BLaER1 (cell line): ENCODE data around the gene LZTS2.

Source experiments
- H3K27ac ChIP-seq: shearing (Covaris generic); formaldehyde crosslinking; 2 replicates; pipeline ENCODE4 v1.8.1; 2022
- H3K27me3 ChIP-seq: shearing (Covaris generic); formaldehyde crosslinking; 2 replicates; pipeline ENCODE4 v1.8.1; 2022
- H3K36me3 ChIP-seq: shearing (Covaris generic); formaldehyde crosslinking; 2 replicates; pipeline ENCODE4 v1.8.1; 2022
- H3K4me1 ChIP-seq: shearing (Covaris generic); formaldehyde crosslinking; 2 replicates; pipeline ENCODE4 v1.8.1; 2022
- H3K4me2 ChIP-seq: shearing (Covaris generic); formaldehyde crosslinking; 2 replicates; pipeline ENCODE4 v1.8.1; 2022
- H3K4me3 ChIP-seq: shearing (Covaris generic); formaldehyde crosslinking; 2 replicates; pipeline ENCODE4 v1.8.1; 2022
- H3K9ac ChIP-seq: shearing (Covaris generic); formaldehyde crosslinking; 2 replicates; pipeline ENCODE4 v1.8.1; 2022
- H3K9me3 ChIP-seq: shearing (Covaris generic); formaldehyde crosslinking; 2 replicates; pipeline ENCODE4 v1.8.1; 2022
- H4K20me1 ChIP-seq: shearing (Covaris generic); formaldehyde crosslinking; 2 replicates; pipeline ENCODE4 v1.8.1; 2022
- Cebpa-rat ChIP-seq: shearing (Covaris generic); IDR thresholded peaks from 2 replicates; pipeline ENCODE4 v1.8.1; 2022

The LZTS2 gene

DNA sequence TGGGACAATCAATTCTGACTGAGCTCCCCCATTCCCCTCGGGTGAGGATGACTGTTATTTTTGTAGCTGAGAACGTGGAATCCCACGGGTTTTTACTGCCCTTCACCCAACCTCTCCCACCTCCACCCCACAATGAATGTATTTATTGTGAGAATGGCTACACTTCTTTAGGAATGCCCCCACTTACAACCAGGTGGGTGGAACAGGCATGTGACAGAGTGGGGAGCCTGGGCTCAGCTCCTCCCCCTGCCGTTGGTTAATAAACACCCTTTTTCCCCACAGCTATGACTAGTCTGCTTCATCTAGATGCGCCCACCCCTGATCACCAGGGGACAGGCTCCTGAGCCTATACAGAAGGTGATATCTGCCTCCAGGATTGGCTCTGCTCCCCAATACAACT is 14.3 kb upstream of the LZTS2 start:
- no peaks in the 10 kb centered on the region for H3K9me3 ChIP-seq
- peaks cover 49% of the 10 kb centered on the region for H4K20me1 ChIP-seq
- H3K27me3 ChIP-seq, result no peaks in the 10 kb centered on the region
- no peak overlapping the region for H3K9ac ChIP-seq
- no peak overlapping the region for H3K4me3 ChIP-seq
- no peak overlapping the region for H3K4me2 ChIP-seq
- peaks cover 76% of the 10 kb centered on the region for H3K36me3 ChIP-seq
- no peak for TF ChIP-seq Cebpa-rat
- peaks cover 45% of the 10 kb centered on the region for H3K4me1 ChIP-seq
- no peak overlapping the region for H3K27ac ChIP-seq

GRCh38 chr10:100986623-100986951 is 13.0 kb upstream of the LZTS2 start:
- Histone ChIP-seq H4K20me1 (peaks cover 62% of the 10 kb centered on the region), H3K36me3 (peaks cover 76% of the 10 kb centered on the region), H3K27ac (peak overlapping the region; percentile 84)

DNA sequence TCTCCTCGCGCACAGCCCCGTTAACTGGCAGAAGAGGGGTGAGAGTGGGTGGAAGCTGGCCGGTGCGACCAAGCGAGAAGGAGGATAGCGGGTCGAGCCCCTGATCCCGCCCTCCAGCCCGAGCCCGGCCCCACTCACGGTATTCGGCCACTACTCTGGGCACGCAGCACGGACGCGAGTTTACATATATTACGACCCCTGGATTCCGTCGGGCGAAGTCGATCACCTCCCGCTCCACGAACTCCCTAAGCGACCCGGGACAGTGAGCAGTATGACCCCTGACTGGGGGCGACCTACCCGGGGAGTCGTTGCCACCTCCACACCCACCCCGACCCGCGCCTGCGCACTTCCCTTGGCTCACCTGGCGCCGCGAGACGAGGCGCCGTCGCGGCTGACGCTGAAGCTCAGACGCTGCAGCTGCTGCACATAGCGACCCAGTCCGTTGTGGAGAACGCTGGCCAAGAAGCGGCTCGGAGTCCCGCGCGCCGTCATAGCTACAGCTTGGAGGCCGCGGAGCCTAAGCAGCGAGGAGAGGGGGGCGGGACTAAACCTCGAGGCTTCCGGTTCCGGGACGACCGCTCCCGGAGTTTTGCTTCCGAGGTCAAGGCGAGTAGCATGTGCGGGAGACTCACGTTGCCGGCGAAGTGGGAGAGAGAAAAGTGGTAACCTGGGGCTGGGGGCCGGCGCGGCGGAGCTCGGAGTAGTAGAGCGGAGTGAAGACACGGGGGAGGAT is 12.5 kb upstream of the LZTS2 start, which contains the start of the genes MRPL43 and TWNK:
Gene MRPL43, minus strand, starts transcription at position 546 of the 733 bp plus-strand sequence. Its CDS starts 54 bp downstream, at position 492.
Gene TWNK, plus strand, starts transcription at position 592 of the 733 bp plus-strand sequence. CDS start 668 bp downstream, outside the sequence.
- Histone ChIP-seq H3K27me3 (no peaks in the 10 kb centered on the region), H3K4me1 (peaks cover 52% of the 10 kb centered on the region), H3K36me3 (peaks cover 75% of the 10 kb centered on the region), H4K20me1 (peaks cover 62% of the 10 kb centered on the region), H3K27ac (peak within 1 kb of the TSS; percentile 84), H3K9ac (peak within 1 kb of the TSS; percentile 84), H3K4me2 (peak within 1 kb of the TSS; percentile 98), H3K4me3 (peak within 1 kb of the TSS; percentile 90), H3K9me3 (no peaks in the 10 kb centered on the region)
- no peak for TF ChIP-seq Cebpa-rat

More at GRCh38 chr10:100986623-100986951, 13.0 kb upstream of the LZTS2 start:
- H3K4me3 ChIP-seq, result peak overlapping the region; percentile 90
- no peaks in the 10 kb centered on the region for H3K27me3 ChIP-seq
- H3K9ac ChIP-seq, result peak overlapping the region; percentile 84
- peak overlapping the region; percentile 98 for H3K4me2 ChIP-seq
- TF ChIP-seq Cebpa-rat, result no peak
- peaks cover 52% of the 10 kb centered on the region for H3K4me1 ChIP-seq
- no peaks in the 10 kb centered on the region for H3K9me3 ChIP-seq

GRCh38 chr10:100987685-100988049 is 11.9 kb upstream of the LZTS2 start:
- Histone ChIP-seq H4K20me1 (peaks cover 62% of the 10 kb centered on the region), H3K36me3 (peaks cover 75% of the 10 kb centered on the region), H3K9me3 (no peaks in the 10 kb centered on the region), H3K4me1 (peaks cover 52% of the 10 kb centered on the region), H3K9ac (peak overlapping the region; percentile 84), H3K4me2 (peak overlapping the region; percentile 98), H3K27me3 (no peaks in the 10 kb centered on the region), H3K27ac (peak overlapping the region; percentile 84), H3K4me3 (peak overlapping the region; percentile 90)
- no peak for TF ChIP-seq Cebpa-rat

DNA sequence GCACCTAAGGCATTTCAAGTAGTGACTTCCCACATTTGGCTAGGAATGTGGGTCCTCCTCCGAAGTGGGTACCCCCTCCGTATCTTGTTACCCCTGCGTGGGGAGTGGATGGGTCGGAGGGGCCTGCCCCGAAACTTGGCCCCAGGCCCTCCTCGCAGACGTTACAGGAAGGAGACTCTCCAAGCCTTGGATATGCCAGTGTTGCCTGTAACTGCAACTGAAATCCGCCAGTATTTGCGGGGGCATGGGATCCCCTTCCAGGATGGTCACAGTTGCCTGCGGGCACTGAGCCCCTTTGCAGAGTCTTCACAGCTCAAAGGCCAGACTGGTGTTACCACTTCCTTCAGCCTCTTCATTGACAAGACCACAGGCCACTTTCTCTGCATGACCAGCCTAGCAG is 11.4 kb upstream of the LZTS2 start:
- Histone ChIP-seq H3K36me3 (peaks cover 75% of the 10 kb centered on the region), H3K27me3 (no peaks in the 10 kb centered on the region), H3K4me2 (peak overlapping the region; percentile 98), H3K4me1 (peaks cover 52% of the 10 kb centered on the region), H3K9ac (peak overlapping the region; percentile 84), H3K4me3 (peak overlapping the region; percentile 90), H3K27ac (peak overlapping the region; percentile 84), H4K20me1 (peaks cover 67% of the 10 kb centered on the region), H3K9me3 (no peaks in the 10 kb centered on the region)
- no peak for TF ChIP-seq Cebpa-rat

DNA sequence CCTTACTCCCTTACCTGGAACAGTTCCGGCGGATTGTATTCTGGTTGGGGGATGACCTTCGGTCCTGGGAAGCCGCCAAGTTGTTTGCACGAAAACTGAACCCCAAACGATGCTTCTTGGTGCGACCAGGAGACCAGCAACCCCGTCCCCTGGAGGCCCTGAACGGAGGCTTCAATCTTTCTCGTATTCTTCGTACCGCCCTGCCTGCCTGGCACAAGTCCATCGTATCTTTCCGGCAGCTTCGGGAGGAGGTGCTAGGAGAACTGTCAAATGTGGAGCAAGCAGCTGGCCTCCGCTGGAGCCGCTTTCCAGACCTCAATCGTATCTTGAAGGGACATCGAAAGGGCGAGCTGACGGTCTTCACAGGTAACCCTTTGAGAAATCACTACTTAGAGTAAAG is 10.5 kb upstream of the LZTS2 start:
- Histone ChIP-seq H3K27me3 (no peaks in the 10 kb centered on the region), H4K20me1 (peaks cover 76% of the 10 kb centered on the region), H3K36me3 (peaks cover 77% of the 10 kb centered on the region), H3K27ac (no peak overlapping the region), H3K9ac (peak overlapping the region; percentile 25), H3K4me3 (peak overlapping the region; percentile 90; the same call in 1 of the 2 replicates), H3K9me3 (no peaks in the 10 kb centered on the region), H3K4me1 (peaks cover 52% of the 10 kb centered on the region), H3K4me2 (peak overlapping the region; percentile 98)
- TF ChIP-seq Cebpa-rat, result no peak

DNA sequence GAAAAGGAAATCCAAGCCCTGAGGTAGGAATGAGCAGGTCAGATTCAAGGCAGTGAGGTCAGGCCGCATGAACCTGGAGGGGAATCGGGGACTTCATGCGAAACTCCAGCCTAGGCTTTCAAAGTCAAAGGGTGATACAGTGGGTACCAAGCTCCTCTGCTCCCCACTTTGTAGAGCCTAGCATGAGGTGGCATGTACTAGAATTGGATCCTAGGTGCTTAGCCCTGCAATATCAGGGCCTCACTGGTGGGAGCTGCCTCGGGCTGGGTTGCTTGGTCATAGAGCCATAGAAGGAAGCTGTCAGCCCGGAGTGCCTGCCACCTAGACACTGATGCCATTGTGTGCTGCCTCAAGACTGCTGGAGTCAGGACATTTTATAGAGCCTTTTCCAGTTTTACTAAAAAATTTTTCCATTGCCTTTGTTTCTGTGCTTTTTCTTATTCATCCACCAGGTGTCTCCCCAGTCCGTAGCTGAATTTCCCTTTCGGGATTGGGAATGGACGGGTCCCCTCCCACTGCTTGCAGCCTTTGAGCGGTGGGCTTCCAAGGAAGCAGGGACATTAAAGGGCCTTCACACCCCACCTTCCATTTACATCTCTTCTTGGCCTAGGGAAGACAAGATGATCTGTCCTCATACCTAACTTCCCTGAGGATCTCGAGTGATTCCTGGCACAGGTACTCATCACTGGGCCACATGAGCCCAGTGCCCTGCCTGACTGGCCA is 5.5 kb upstream of the LZTS2 start:
- H3K4me3 ChIP-seq, result no peak overlapping the region
- H3K27ac ChIP-seq, result no peak overlapping the region
- H3K4me1 ChIP-seq, result peaks cover 37% of the 10 kb centered on the region
- no peaks in the 10 kb centered on the region for H3K27me3 ChIP-seq
- no peak overlapping the region for H3K4me2 ChIP-seq
- H3K36me3 ChIP-seq, result peaks cover 64% of the 10 kb centered on the region
- H3K9ac ChIP-seq, result no peak overlapping the region
- no peak for TF ChIP-seq Cebpa-rat
- H4K20me1 ChIP-seq, result peaks cover 44% of the 10 kb centered on the region
- no peaks in the 10 kb centered on the region for H3K9me3 ChIP-seq

DNA sequence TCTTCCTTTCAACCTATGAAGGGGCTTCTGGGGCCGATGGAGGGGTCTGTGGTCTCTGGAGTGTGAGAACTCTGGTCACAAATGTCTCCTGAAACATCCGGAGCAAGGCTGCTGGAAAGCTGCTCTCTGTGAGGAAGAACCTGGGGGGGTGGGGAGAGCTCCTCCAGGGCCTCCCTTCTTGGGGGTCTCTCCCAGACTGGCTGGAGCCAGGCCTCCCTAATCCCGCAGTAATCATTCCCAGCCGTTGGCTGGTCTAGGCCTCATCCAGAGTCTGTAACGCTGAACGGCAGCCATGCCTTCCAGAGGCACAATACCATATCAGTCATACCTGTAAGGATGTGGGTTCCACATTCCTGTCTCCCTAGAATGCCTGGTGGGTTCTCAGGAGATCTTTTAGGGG is 4.4 kb upstream of the LZTS2 start:
- H3K9me3 ChIP-seq, result no peaks in the 10 kb centered on the region
- no peak for TF ChIP-seq Cebpa-rat
- H3K4me3 ChIP-seq, result no peak overlapping the region
- no peaks in the 10 kb centered on the region for H3K27me3 ChIP-seq
- peak overlapping the region; percentile 10; the same call in 1 of the 2 replicates for H3K9ac ChIP-seq
- peaks cover 34% of the 10 kb centered on the region for H4K20me1 ChIP-seq
- H3K27ac ChIP-seq, result no peak overlapping the region
- peaks cover 27% of the 10 kb centered on the region for H3K4me1 ChIP-seq
- H3K4me2 ChIP-seq, result no peak overlapping the region
- H3K36me3 ChIP-seq, result peaks cover 53% of the 10 kb centered on the region

GRCh38 chr10:100996678-100997359 is 2.8 kb upstream of the LZTS2 start:
- H3K27me3 ChIP-seq, result no peaks in the 10 kb centered on the region
- TF ChIP-seq Cebpa-rat, result no peak
- peak overlapping the region; percentile 98 for H3K27ac ChIP-seq
- H3K9ac ChIP-seq, result peak overlapping the region; percentile 98
- H3K36me3 ChIP-seq, result peaks cover 37% of the 10 kb centered on the region
- peaks cover 32% of the 10 kb centered on the region for H3K4me1 ChIP-seq
- H3K4me2 ChIP-seq, result peak overlapping the region; percentile 99
- H3K4me3 ChIP-seq, result peak overlapping the region; percentile 92
- peaks cover 25% of the 10 kb centered on the region for H4K20me1 ChIP-seq
- no peaks in the 10 kb centered on the region for H3K9me3 ChIP-seq
